Measurements from ENCODE around the gene ALDOC. TPM values are rescaled to one million over a fixed set of nuclear protein-coding genes. Genes with fewer than 3 reads are reported as not detected.

The ALDOC gene
- total RNA-seq, 1 experiment from 2014 or later: 53.2 TPM

GRCh38 chr17:28549236-28550132 is 27.2 kb downstream of the ALDOC start:
- Histone ChIP-seq H2AK5ac (ENCODE audit: insufficient read length, low read length) (no peak overlapping the region), H3K79me1 (ENCODE audit: insufficient read depth, low read depth, low read length, poor library complexity, severe bottlenecking) (no peaks in the 10 kb centered on the region), H3K9me3 (ENCODE audit: control insufficient read depth, low read depth, low read length) (no peaks in the 10 kb centered on the region), H3K4ac (ENCODE audit: low read depth, low read length) (no peak overlapping the region), H2BK12ac (ENCODE audit: insufficient read length, low read depth, low read length) (no peak overlapping the region), H3K4me2 (ENCODE audit: insufficient read depth, insufficient read length, low read length) (no peak overlapping the region), H3K23ac (ENCODE audit: insufficient read length, low read depth, low read length) (no peak overlapping the region), H3K56ac (ENCODE audit: insufficient read length, low read depth, low read length) (no peak overlapping the region), H3K79me2 (ENCODE audit: insufficient read depth, low read length) (no peaks in the 10 kb centered on the region; the same call in 1 of the 2 replicates), H3K18ac (ENCODE audit: insufficient read length, low read depth, low read length) (no peak overlapping the region), H3K23me2 (ENCODE audit: insufficient read length, low read depth, low read length, poor library complexity, severe bottlenecking) (peaks cover 5% of the 10 kb centered on the region), H2BK120ac (ENCODE audit: low read depth, low read length, poor library complexity, severe bottlenecking) (no peak overlapping the region), H4K20me1 (ENCODE audit: control insufficient read depth, insufficient read depth, insufficient read length) (no peaks in the 10 kb centered on the region), H3K27ac (ENCODE audit: insufficient read length, low read depth, low read length) (no peak overlapping the region), H3K27me3 (ENCODE audit: insufficient read depth, low read length) (no peaks in the 10 kb centered on the region), H2BK15ac (ENCODE audit: low read depth, low read length) (no peak overlapping the region), H4K5ac (ENCODE audit: insufficient read length, low read depth, low read length) (no peak overlapping the region), H2BK20ac (ENCODE audit: low read depth, low read length, poor library complexity, severe bottlenecking) (no peak overlapping the region), H2BK5ac (ENCODE audit: insufficient read length, low read length) (no peak overlapping the region), H3K9ac (ENCODE audit: extremely low read depth, insufficient read length, low read length) (no peak overlapping the region), H3K14ac (ENCODE audit: insufficient read depth, low read length) (no peak overlapping the region), H4K8ac (replicated peaks; ENCODE audit: insufficient read length, low read depth, low read length) (no peak overlapping the region), H3K4me1 (ENCODE audit: insufficient read depth, low read length) (0 out of 2 replicates have a peak, but pooled peaks cover under 1% of the 10 kb centered on the region), H3T11ph (ENCODE audit: low read length) (no peak overlapping the region), H2AFZ (ENCODE audit: low read length) (no peak overlapping the region), H4K91ac (ENCODE audit: insufficient read length, low read depth, low read length) (no peak overlapping the region)
- no peak for DNase-seq
- H3K36me3 Mint-ChIP-seq (ENCODE audit: insufficient read depth in 1 of 3, low read depth in 3 of 3): peaks cover 8 to 18% (median 13%) of the 10 kb centered on the region in 3 experiments; a peak in 6 of 7 replicates
- 0 out of 7 replicates have a peak overlapping the region, but pooled peaks of 1 of the 3 experiments have one; percentile 17 for H3K27ac Mint-ChIP-seq
- H3K4me3 Mint-ChIP-seq: no peak overlapping the region
- no CpG with 5 or more reads among the region's 3 CpGs for WGBS (ENCODE audit: extremely low coverage, insufficient read length, low lambda C conversion rate)
- H3K9me3 Mint-ChIP-seq: no peaks in the 10 kb centered on the region
- peaks cover 35 to 60% of the 10 kb centered on the region in 2 experiments for H3K4me1 Mint-ChIP-seq
- no peak for TF ChIP-seq CTCF (conservative IDR thresholded peaks at IDR 0.05)
- peaks cover 4% of the 10 kb centered on the region for H3K27me3 Mint-ChIP-seq (ENCODE audit: low read depth)

All from H9 (cell line).